Neural progenitor cell (in vitro differentiated cells): ENCODE data around the gene MYH7. TPM values are rescaled to one million over a fixed set of nuclear protein-coding genes. Genes with fewer than 3 reads are reported as not detected.

ENCODE experiments used
- DNase-seq: peaks from one replicate; pipeline ENCODE4 v3.0.0-alpha.2; 2016; ENCODE audit warnings: low spot score
- H2AFZ ChIP-seq: fragments of 200-600 bp; sonication (generic); replicated peaks from 2 replicates; pipeline ENCODE4 v1.6.1; 2016; ENCODE audit warnings: antibody characterized with exemption
- H3F3A ChIP-seq: fragments of 200-600 bp; sonication (generic); 2 replicates; pipeline ENCODE4 v1.6.1; 2016; ENCODE audit warnings: antibody characterized with exemption, low read depth
- H3K27ac ChIP-seq: fragments of 200-600 bp; sonication (generic); 2 replicates; pipeline ENCODE4 v1.5.1; 2016; ENCODE audit warnings: mild to moderate bottlenecking
- H3K27me3 ChIP-seq: fragments of 200-600 bp; sonication (generic); 2 replicates; pipeline ENCODE4 v1.6.1; 2016; ENCODE audit warnings: mild to moderate bottlenecking, moderate library complexity
- H3K36me3 ChIP-seq: fragments of 200-600 bp; sonication (generic); 2 replicates; pipeline ENCODE4 v1.5.1; 2016
- H3K4me1 ChIP-seq: fragments of 200-600 bp; sonication (generic); 2 replicates; pipeline ENCODE4 v1.6.1; 2016; ENCODE audit warnings: mixed run types
- H3K4me2 ChIP-seq: fragments of 200-600 bp; sonication (generic); 2 replicates; pipeline ENCODE4 v1.6.1; 2016
- H3K4me3 ChIP-seq: fragments of 200-600 bp; sonication (generic); 2 replicates; pipeline ENCODE4 v1.5.1; 2016
- H3K79me2 ChIP-seq: fragments of 200-600 bp; sonication (generic); 2 replicates; pipeline ENCODE4 v1.6.1; 2016; ENCODE audit warnings: low read depth
- H3K9ac ChIP-seq: fragments of 200-600 bp; sonication (generic); 2 replicates; pipeline ENCODE4 v1.6.1; 2016
- H3K9me3 ChIP-seq: fragments of 200-600 bp; sonication (generic); 2 replicates; pipeline ENCODE4 v1.5.1; 2016; ENCODE audit warnings: low read depth
- H4K20me1 ChIP-seq: fragments of 200-600 bp; sonication (generic); 2 replicates; pipeline ENCODE4 v1.6.1; 2016; ENCODE audit warnings: low read depth
- H3K27ac Mint-ChIP-seq: 3 replicates; pipeline ENCODE4 v1.8.0; 2021; ENCODE audit warnings: mixed read lengths
- H3K27me3 Mint-ChIP-seq: 2 replicates; pipeline ENCODE4 v1.8.0; 2022; ENCODE audit warnings: low read depth, mild to moderate bottlenecking, inconsistent platforms, moderate library complexity, mixed read lengths; ENCODE audit not compliant: insufficient read depth
- H3K36me3 Mint-ChIP-seq: 3 replicates; pipeline ENCODE4 v1.8.0; 2021; ENCODE audit warnings: mixed read lengths
- H3K4me1 Mint-ChIP-seq: 3 replicates; pipeline ENCODE4 v1.8.0; 2021; ENCODE audit warnings: mixed read lengths
- H3K4me3 Mint-ChIP-seq: 3 replicates; pipeline ENCODE4 v1.8.0; 2021; ENCODE audit warnings: mild to moderate bottlenecking, moderate library complexity, mixed read lengths
- H3K9me3 Mint-ChIP-seq: 3 replicates; pipeline ENCODE4 v1.8.0; 2020; ENCODE audit warnings: mixed read lengths
- EZH2 ChIP-seq: fragments of 200-600 bp; sonication (generic); IDR thresholded peaks from 2 replicates; pipeline ENCODE4 v1.6.1; 2017; ENCODE audit warnings: antibody characterized with exemption, mild to moderate bottlenecking, moderate library complexity
- EZH2phosphoT487 ChIP-seq: fragments of 200-600 bp; sonication (generic); IDR thresholded peaks from 2 replicates; pipeline ENCODE4 v1.6.1; 2017; ENCODE audit warnings: antibody characterized with exemption
- total RNA-seq: library from RNA; depleted of rRNA; stranded (reverse); fragments of >200 nt; gene quantifications from 2 replicates; pipeline ENCODE4 v1.2.3, GENCODE V29; 2015; ENCODE audit warnings: low replicate concordance
- TF ChIP-seq, protein P1 (sequence below): fragments of 200-600 bp; sonication (generic); IDR thresholded peaks from 2 replicates; pipeline ENCODE4 v1.5.1; 2017; ENCODE audit warnings: antibody characterized with exemption, mild to moderate bottlenecking

The MYH7 gene
- total RNA-seq, 1 donor from 2014 or later, result not detected

- TF ChIP-seq, protein P1, sequence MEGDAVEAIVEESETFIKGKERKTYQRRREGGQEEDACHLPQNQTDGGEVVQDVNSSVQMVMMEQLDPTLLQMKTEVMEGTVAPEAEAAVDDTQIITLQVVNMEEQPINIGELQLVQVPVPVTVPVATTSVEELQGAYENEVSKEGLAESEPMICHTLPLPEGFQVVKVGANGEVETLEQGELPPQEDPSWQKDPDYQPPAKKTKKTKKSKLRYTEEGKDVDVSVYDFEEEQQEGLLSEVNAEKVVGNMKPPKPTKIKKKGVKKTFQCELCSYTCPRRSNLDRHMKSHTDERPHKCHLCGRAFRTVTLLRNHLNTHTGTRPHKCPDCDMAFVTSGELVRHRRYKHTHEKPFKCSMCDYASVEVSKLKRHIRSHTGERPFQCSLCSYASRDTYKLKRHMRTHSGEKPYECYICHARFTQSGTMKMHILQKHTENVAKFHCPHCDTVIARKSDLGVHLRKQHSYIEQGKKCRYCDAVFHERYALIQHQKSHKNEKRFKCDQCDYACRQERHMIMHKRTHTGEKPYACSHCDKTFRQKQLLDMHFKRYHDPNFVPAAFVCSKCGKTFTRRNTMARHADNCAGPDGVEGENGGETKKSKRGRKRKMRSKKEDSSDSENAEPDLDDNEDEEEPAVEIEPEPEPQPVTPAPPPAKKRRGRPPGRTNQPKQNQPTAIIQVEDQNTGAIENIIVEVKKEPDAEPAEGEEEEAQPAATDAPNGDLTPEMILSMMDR, result no peak
- TF ChIP-seq EZH2, result no peak
- Mint-ChIP-seq H3K4me3 (no peak overlapping the region), H3K27me3 (peaks cover 2% of the 10 kb centered on the region), H3K27ac (no peak overlapping the region), H3K36me3 (peaks cover 18% of the 10 kb centered on the region), H3K4me1 (peaks cover 7% of the 10 kb centered on the region), H3K9me3 (no peaks in the 10 kb centered on the region)
- no peak overlapping the region for H3K9ac ChIP-seq
- H3K27me3 ChIP-seq, result peaks cover 4% of the 10 kb centered on the region
- H3K4me1 ChIP-seq, result peaks cover 5% of the 10 kb centered on the region
- H3K79me2 ChIP-seq, result peaks cover 21% of the 10 kb centered on the region
- H3K4me2 ChIP-seq, result peak overlapping the region; percentile 91
- H4K20me1 ChIP-seq, result no peaks in the 10 kb centered on the region
- peaks cover 27% of the 10 kb centered on the region for H3K36me3 ChIP-seq
- H3K9me3 ChIP-seq, result no peaks in the 10 kb centered on the region
- no peak overlapping the region for H3K27ac ChIP-seq
- H3K4me3 ChIP-seq, result no peak overlapping the region
- no peak overlapping the region for H2AFZ ChIP-seq
- DNase-seq, result no peak
- H3F3A ChIP-seq, result peaks cover 34% of the 10 kb centered on the region
Measured at GRCh38 chr14:23470947-23471346, 35.5 kb upstream of the MYH7 start.

- Histone ChIP-seq H3K27me3 (peaks cover 4% of the 10 kb centered on the region), H4K20me1 (no peaks in the 10 kb centered on the region), H3F3A (peaks cover 37% of the 10 kb centered on the region), H3K27ac (peak overlapping the region; percentile 70), H3K4me2 (peak overlapping the region; percentile 91), H2AFZ (peak overlapping the region; percentile 89), H3K4me1 (peaks cover 5% of the 10 kb centered on the region), H3K4me3 (peak overlapping the region; percentile 93), H3K9ac (peak overlapping the region; percentile 96), H3K36me3 (peaks cover 17% of the 10 kb centered on the region), H3K9me3 (no peaks in the 10 kb centered on the region), H3K79me2 (peaks cover 21% of the 10 kb centered on the region)
- no peak for DNase-seq
- H3K9me3 Mint-ChIP-seq, result no peaks in the 10 kb centered on the region
- H3K4me1 Mint-ChIP-seq, result peaks cover 7% of the 10 kb centered on the region
- H3K27me3 Mint-ChIP-seq, result peaks cover 2% of the 10 kb centered on the region
- no peak overlapping the region for H3K27ac Mint-ChIP-seq
- peaks cover 16% of the 10 kb centered on the region for H3K36me3 Mint-ChIP-seq
- no peak overlapping the region for H3K4me3 Mint-ChIP-seq
- TF ChIP-seq, protein P1, result no peak
- TF ChIP-seq EZH2 (no peak), EZH2phosphoT487 (no peak)
Measured at GRCh38 chr14:23469906-23470403, 34.5 kb upstream of the MYH7 start.

- peaks cover 2% of the 10 kb centered on the region for H3K27me3 Mint-ChIP-seq
- H3K4me1 Mint-ChIP-seq, result peaks cover 7% of the 10 kb centered on the region
- Histone ChIP-seq H3K4me2 (peak within 1 kb of the TSS; percentile 91), H3K4me1 (peaks cover 5% of the 10 kb centered on the region), H3K4me3 (peak within 1 kb of the TSS; percentile 93), H3K9me3 (no peaks in the 10 kb centered on the region), H3F3A (peaks cover 32% of the 10 kb centered on the region), H2AFZ (peak within 1 kb of the TSS; percentile 94), H3K27ac (peak within 1 kb of the TSS; percentile 70), H3K36me3 (peaks cover 12% of the 10 kb centered on the region), H3K27me3 (peaks cover 4% of the 10 kb centered on the region), H4K20me1 (no peaks in the 10 kb centered on the region), H3K79me2 (peaks cover 21% of the 10 kb centered on the region), H3K9ac (peak within 1 kb of the TSS; percentile 96)
- H3K27ac Mint-ChIP-seq, result no peak within 1 kb of the TSS
- TF ChIP-seq, protein P1, result peak; percentile 78
- no peak for TF ChIP-seq EZH2phosphoT487
- H3K9me3 Mint-ChIP-seq, result no peaks in the 10 kb centered on the region
- H3K4me3 Mint-ChIP-seq, result no peak within 1 kb of the TSS
- H3K36me3 Mint-ChIP-seq, result peaks cover 10% of the 10 kb centered on the region
- DNase-seq, result peak; percentile 98
Measured at GRCh38 chr14:23469127-23469905, 33.9 kb upstream of the MYH7 start, which contains the start of gene NGDN. NGDN (plus strand) TSS chr14:23469703; CDS start chr14:23469716, 13 bp downstream.
